ENCODE measurements around the gene ACAD8. TPM values are rescaled to one million over a fixed set of nuclear protein-coding genes. Genes with fewer than 3 reads are reported as not detected.

ACAD8 gene
- total and polyA plus RNA-seq, 2 of the 4 experiments (the other 2 are of a cell fraction): 11.1 to 21.2 TPM

DNA sequence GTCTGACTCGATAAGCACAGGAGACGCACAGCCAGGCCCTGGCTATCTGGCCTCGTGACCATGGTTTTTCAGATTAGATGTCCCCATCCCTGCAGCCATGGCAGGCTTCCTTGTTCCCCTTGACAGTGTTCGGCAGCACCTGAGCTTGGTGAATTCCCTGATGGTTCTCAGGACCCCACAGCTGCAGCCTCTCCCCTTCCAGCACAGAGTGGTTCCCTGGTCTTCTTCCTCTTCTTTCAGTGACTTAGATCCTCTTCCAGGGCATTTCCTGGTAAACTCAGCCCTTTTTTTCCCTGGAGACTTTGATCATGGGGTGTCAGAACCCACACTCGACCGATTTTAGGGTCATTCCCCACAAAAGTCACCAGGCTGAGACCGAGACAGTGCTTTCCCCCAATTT lies 37.3 kb downstream of the ACAD8 start:
- Histone ChIP-seq H4K5ac (ENCODE audit: low read depth, low read length) (no peak overlapping the region), H2BK15ac (ENCODE audit: low read depth, low read length) (no peak overlapping the region), H2BK20ac (ENCODE audit: low read depth, low read length) (no peak overlapping the region), H2BK120ac (ENCODE audit: low read depth, low read length) (no peak overlapping the region), H3K56ac (ENCODE audit: extremely low read depth, insufficient read depth, low read length) (no peak overlapping the region), H4K20me1 (ENCODE audit: insufficient read depth, low read length) (no peaks in the 10 kb centered on the region), H3K27me3 (ENCODE audit: control insufficient read depth, insufficient read depth, low read length) (no peaks in the 10 kb centered on the region), H3K4ac (ENCODE audit: low read depth, low read length) (no peak overlapping the region), H4K91ac (ENCODE audit: insufficient read depth, low read depth, low read length) (no peak overlapping the region), H3K9ac (ENCODE audit: low read depth, low read length) (no peak overlapping the region), H3K4me1 (ENCODE audit: control insufficient read depth, insufficient read depth, low read length) (no peaks in the 10 kb centered on the region), H2AFZ (replicated peaks; ENCODE audit: low read length, poor library complexity) (no peak overlapping the region), H3K9me3 (ENCODE audit: control insufficient read depth, insufficient read depth, low read length) (no peaks in the 10 kb centered on the region; the same call in 1 of the 2 replicates), H3K23ac (ENCODE audit: low read depth, low read length) (no peak overlapping the region), H2AK5ac (ENCODE audit: low read depth, low read length) (no peak overlapping the region), H3K79me1 (ENCODE audit: low read depth in 1 of 2, low read length in 2 of 2) (no peaks in the 10 kb centered on the region), H3K36me3 (ENCODE audit: control insufficient read depth, insufficient read depth, low read length) (no peaks in the 10 kb centered on the region), H4K8ac (ENCODE audit: low read depth in 2 of 2, low read length in 2 of 2) (no peak overlapping the region), H3K9me1 (ENCODE audit: insufficient read depth, low read length) (no peaks in the 10 kb centered on the region), H3K4me3 (ENCODE audit: insufficient read depth, low read depth, low read length) (no peak overlapping the region), H2BK5ac (ENCODE audit: low read depth, low read length, poor library complexity, severe bottlenecking) (no peak overlapping the region), H3K14ac (replicated peaks; ENCODE audit: low read depth, low read length) (no peak overlapping the region), H3K4me2 (ENCODE audit: low read depth, low read length) (no peak overlapping the region), H3K18ac (ENCODE audit: low read depth, low read length) (no peak overlapping the region), H3K27ac (ENCODE audit: insufficient read depth, low read length) (no peak overlapping the region), H2AK9ac (replicated peaks; ENCODE audit: low read depth, low read length, poor library complexity) (no peak overlapping the region)
- no TSS peak for BruUV-seq (replicated peaks)
- TF ChIP-seq, protein P1, sequence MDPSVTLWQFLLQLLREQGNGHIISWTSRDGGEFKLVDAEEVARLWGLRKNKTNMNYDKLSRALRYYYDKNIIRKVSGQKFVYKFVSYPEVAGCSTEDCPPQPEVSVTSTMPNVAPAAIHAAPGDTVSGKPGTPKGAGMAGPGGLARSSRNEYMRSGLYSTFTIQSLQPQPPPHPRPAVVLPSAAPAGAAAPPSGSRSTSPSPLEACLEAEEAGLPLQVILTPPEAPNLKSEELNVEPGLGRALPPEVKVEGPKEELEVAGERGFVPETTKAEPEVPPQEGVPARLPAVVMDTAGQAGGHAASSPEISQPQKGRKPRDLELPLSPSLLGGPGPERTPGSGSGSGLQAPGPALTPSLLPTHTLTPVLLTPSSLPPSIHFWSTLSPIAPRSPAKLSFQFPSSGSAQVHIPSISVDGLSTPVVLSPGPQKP (IDR thresholded peaks at IDR 0.05; ENCODE audit: borderline replicate concordance, low read depth, low read length): no peak
- TF ChIP-seq BHLHE40 (IDR thresholded peaks at IDR 0.05; ENCODE audit: low read depth, low read length) (no peak), FOS (IDR thresholded peaks at IDR 0.05; ENCODE audit: low read depth, low read length) (no peak), CEBPB (IDR thresholded peaks at IDR 0.05; ENCODE audit: low read depth, low read length) (no peak), MXI1 (IDR thresholded peaks at IDR 0.05; ENCODE audit: borderline replicate concordance, low read depth, low read length) (no peak)
- DNase-seq (no peak), ATAC-seq (ENCODE audit: low read depth) (no peak)
- intact Hi-C loops (cut with micrococcal nuclease) (no loop called here), in situ Hi-C loops (cut with MboI; ENCODE audit: low sequenced_read_pairs) (no loop called here), dilution Hi-C loops (cut with HindIII; ENCODE audit: low sequenced_read_pairs, unreplicated experiment) (no loop called here)
- ChIA-PET POLR2A (ENCODE audit: unreplicated experiment) (no interaction called here), CTCF (no interaction called here)
- 48% methylated on average over 4 of the region's 7 CpGs; no CpG with 5 or more reads in 1 of the 2 experiments for WGBS, 2 experiments (ENCODE audit: extremely low coverage in 2 of 2, insufficient read length in 1 of 2)

All from IMR-90 (cell line).